ENCODE measurements around the gene SYAP1.

DNA sequence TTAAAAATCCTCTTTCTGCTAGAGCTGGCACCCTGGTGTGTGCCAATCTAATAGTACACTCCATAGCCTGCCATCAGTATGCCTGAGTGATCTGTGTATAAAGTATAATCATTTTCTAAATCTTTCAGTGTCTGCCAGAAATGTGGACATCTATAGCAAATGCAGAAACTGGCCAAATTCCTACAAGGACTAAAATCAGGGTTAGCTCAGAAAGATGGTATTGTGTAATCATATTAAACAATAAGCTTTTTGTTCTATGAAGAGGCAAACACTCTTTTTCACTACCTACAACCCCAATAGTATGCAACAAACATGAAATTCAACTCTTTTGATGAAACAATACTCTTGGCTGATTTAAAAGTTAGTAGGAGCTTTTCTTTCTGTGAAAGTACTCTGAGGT, 59.1 kb downstream of the SYAP1 start:
- TF ChIP-seq, protein P1, sequence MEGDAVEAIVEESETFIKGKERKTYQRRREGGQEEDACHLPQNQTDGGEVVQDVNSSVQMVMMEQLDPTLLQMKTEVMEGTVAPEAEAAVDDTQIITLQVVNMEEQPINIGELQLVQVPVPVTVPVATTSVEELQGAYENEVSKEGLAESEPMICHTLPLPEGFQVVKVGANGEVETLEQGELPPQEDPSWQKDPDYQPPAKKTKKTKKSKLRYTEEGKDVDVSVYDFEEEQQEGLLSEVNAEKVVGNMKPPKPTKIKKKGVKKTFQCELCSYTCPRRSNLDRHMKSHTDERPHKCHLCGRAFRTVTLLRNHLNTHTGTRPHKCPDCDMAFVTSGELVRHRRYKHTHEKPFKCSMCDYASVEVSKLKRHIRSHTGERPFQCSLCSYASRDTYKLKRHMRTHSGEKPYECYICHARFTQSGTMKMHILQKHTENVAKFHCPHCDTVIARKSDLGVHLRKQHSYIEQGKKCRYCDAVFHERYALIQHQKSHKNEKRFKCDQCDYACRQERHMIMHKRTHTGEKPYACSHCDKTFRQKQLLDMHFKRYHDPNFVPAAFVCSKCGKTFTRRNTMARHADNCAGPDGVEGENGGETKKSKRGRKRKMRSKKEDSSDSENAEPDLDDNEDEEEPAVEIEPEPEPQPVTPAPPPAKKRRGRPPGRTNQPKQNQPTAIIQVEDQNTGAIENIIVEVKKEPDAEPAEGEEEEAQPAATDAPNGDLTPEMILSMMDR (IDR thresholded peaks at IDR 0.05), result no peak
- TF ChIP-seq POLR2AphosphoS5 (IDR thresholded peaks at IDR 0.05; ENCODE audit: insufficient read depth in 1 of 2, low read depth in 1 of 2) (no peak), POLR2A (IDR thresholded peaks at IDR 0.05) (no peak)
